Measurements from ENCODE around the gene ZBTB39. TPM values are rescaled to one million over a fixed set of nuclear protein-coding genes. Genes with fewer than 3 reads are reported as not detected.

The ZBTB39 gene
- total RNA-seq, 1 donor from 2014 or later = 6.1 TPM

DNA sequence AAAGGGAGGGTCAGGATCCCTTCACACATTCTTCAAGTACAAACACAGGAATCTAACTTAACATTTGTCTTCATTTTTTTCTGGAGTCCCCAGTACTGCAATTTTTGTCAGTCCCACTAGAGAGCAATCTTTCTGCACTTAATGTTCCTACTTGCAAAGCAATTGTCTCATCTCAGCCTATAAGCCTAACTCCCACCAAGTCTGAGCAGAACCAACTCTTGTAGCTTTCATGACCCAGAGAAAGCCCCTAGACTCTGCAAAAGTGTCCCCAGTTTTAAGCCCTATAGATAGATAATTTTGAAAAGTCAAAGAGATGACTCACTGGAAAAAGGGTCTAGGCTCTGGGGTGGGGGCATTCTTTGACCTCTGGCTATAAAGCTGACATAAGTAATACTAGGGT lies 1.8 kb upstream of the ZBTB39 start:
- no peaks in the 10 kb centered on the region for H3K27me3 ChIP-seq
- H3K4me3 ChIP-seq = no peak overlapping the region
- H3K27ac ChIP-seq = peak overlapping the region; percentile 45
- intact Hi-C loops (cut with DNase I) = no loop called here
- peaks cover 27% of the 10 kb centered on the region for H3K4me1 ChIP-seq
- H3K36me3 ChIP-seq = peaks cover 0 to 13% of the 10 kb centered on the region in 2 donors
- DNase-seq (ENCODE audit: extremely low spot score in 2 of 2) = no peak
- no peak for TF ChIP-seq POLR2A (IDR thresholded peaks at IDR 0.05)
- TF ChIP-seq, protein P1, sequence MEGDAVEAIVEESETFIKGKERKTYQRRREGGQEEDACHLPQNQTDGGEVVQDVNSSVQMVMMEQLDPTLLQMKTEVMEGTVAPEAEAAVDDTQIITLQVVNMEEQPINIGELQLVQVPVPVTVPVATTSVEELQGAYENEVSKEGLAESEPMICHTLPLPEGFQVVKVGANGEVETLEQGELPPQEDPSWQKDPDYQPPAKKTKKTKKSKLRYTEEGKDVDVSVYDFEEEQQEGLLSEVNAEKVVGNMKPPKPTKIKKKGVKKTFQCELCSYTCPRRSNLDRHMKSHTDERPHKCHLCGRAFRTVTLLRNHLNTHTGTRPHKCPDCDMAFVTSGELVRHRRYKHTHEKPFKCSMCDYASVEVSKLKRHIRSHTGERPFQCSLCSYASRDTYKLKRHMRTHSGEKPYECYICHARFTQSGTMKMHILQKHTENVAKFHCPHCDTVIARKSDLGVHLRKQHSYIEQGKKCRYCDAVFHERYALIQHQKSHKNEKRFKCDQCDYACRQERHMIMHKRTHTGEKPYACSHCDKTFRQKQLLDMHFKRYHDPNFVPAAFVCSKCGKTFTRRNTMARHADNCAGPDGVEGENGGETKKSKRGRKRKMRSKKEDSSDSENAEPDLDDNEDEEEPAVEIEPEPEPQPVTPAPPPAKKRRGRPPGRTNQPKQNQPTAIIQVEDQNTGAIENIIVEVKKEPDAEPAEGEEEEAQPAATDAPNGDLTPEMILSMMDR (IDR thresholded peaks at IDR 0.05) = peak in 2 of 3 experiments; percentile 43 to 72
- no peaks in the 10 kb centered on the region for H3K9me3 ChIP-seq

DNA sequence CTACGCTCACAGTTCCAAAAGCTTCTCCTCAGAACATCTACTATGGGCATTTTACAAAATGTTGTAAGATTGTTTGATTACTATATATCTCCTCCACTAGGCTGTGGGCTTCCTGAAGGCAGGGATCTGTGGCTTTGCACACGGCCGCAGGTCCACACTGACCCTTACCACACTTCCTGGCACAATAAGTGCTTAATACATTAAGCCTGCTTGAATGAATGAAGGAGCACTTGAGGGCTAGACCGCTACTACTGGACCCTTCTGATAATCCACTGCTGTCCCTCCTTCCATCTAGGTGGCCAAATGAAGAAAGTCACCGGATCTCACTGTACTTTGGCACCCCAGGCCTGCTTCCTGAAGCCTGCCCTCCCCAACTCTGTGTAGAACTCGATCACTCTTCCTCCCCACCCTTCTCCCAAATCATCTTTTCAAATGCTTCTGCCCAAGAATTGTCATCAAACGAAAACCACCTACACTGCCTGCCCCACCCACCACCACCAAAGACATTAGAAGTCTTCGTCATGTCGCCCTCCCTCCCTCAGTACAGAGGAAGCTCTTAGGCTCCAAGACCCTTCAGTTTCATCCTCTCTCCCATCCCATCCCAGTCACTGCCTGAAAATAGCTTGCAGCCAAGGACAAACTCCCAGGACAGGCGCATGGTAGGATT lies 596 bp upstream of the ZBTB39 start:
- H3K27ac ChIP-seq = peak overlapping the region; percentile 91
- H3K36me3 ChIP-seq = peaks cover 0 to 26% of the 10 kb centered on the region in 2 donors
- no peaks in the 10 kb centered on the region for H3K9me3 ChIP-seq
- H3K4me3 ChIP-seq = peak overlapping the region; percentile 82 to 96
- DNase-seq (ENCODE audit: extremely low spot score in 2 of 2) = no peak
- intact Hi-C loops (cut with DNase I) = no loop called here
- TF ChIP-seq POLR2AphosphoS5 (IDR thresholded peaks at IDR 0.05; ENCODE audit: insufficient read depth in 1 of 2, low read depth in 1 of 2) (no peak), POLR2A (IDR thresholded peaks at IDR 0.05) (no peak)
- TF ChIP-seq, protein P1 (IDR thresholded peaks at IDR 0.05) = no peak
- peaks cover 33% of the 10 kb centered on the region for H3K4me1 ChIP-seq
- no peaks in the 10 kb centered on the region for H3K27me3 ChIP-seq

DNA sequence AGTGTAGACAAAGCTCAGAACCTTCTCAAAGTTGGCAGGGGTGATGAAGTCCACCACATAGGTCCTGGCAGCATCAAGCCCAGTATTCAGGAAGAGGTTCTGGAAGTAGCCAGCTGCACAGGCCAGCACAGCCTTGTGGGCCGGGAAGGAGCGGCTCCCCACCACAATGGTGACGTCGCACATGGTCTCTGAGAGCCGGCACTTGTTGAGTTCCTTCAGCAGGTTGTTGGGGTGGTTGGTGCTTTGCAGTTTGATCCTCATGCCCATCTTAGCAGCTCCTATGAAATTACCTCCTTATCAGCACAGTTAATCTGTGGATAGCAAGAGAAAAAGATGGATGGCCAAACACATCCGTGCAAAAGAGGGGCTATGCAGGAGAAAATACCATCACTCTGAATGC lies 1.7 kb downstream of the ZBTB39 start:
- no peaks in the 10 kb centered on the region for H3K27me3 ChIP-seq
- no peak for DNase-seq (ENCODE audit: extremely low spot score in 2 of 2)
- no peak overlapping the region for H3K27ac ChIP-seq
- peaks cover 0 to 26% of the 10 kb centered on the region in 2 donors for H3K36me3 ChIP-seq
- H3K4me3 ChIP-seq = peak overlapping the region in 1 of 2 donors; percentile 82
- TF ChIP-seq, protein P1 (IDR thresholded peaks at IDR 0.05) = no peak
- TF ChIP-seq POLR2A (IDR thresholded peaks at IDR 0.05) (no peak), POLR2AphosphoS5 (IDR thresholded peaks at IDR 0.05; ENCODE audit: insufficient read depth in 1 of 2, low read depth in 1 of 2) (no peak)
- intact Hi-C loops (cut with DNase I) = no loop called here
- peaks cover 48% of the 10 kb centered on the region for H3K4me1 ChIP-seq
- no peaks in the 10 kb centered on the region for H3K9me3 ChIP-seq

DNA sequence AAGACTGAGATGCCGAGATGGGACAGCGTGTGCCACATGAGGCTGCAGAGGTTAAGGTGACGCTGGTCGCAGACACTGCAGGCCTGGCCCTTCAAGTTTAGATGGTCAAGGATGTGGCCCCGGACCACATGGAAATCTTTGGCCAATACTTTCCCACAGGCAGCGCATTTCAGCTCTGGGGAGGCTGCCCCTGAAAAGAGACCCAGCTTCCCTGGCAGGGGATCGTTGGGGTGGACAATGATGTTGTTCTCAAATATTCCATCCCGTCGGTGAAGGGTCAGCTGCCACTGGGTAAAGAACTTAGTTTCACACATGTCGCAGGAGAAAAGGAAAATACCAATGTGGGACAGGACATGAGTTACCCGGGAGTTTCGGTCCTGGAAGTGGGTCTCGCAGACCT lies 3.0 kb downstream of the ZBTB39 start:
- TF ChIP-seq, protein P1 (IDR thresholded peaks at IDR 0.05) = no peak
- peaks cover 48% of the 10 kb centered on the region for H3K4me1 ChIP-seq
- H3K36me3 ChIP-seq = peaks cover 0 to 26% of the 10 kb centered on the region in 2 donors

DNA sequence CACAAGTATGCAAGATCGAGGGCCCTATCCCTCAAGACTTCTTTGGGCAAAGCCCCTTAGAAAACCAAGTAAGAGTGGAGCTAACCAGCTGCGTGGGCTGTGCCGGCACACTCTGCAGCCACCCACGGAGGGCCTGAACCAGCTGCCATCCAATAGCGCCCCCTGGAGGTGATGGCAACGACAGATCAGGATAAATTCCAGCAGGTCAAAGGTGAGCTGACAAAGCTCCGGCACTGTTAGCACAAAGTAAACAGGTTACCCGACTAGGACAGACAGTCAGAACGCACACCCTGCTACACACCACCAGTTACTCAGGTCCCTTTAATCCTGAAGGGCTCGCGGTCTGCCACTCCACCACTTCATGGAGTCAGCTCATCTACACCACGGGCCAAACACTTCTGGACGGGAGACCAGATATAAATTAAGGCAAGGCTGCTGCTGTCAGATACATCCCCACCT lies 4.9 kb downstream of the ZBTB39 start:
- H3K9me3 ChIP-seq = no peaks in the 10 kb centered on the region
- no peak overlapping the region for H3K4me3 ChIP-seq
- TF ChIP-seq POLR2AphosphoS5 (IDR thresholded peaks at IDR 0.05; ENCODE audit: insufficient read depth in 1 of 2, low read depth in 1 of 2) (no peak), POLR2A (IDR thresholded peaks at IDR 0.05) (no peak)
- TF ChIP-seq, protein P1 (IDR thresholded peaks at IDR 0.05) = peak; percentile 21 to 57 (median 41)
- no peaks in the 10 kb centered on the region for H3K27me3 ChIP-seq
- H3K36me3 ChIP-seq = peaks cover 0 to 26% of the 10 kb centered on the region in 2 donors
- intact Hi-C loops (cut with DNase I) = no loop called here
- no peak for DNase-seq (ENCODE audit: extremely low spot score in 2 of 2)
- peak overlapping the region; percentile 0 for H3K27ac ChIP-seq
- peaks cover 39% of the 10 kb centered on the region for H3K4me1 ChIP-seq

More for the DNA sequence above, 3.0 kb downstream of the ZBTB39 start:
- Histone ChIP-seq H3K9me3 (no peaks in the 10 kb centered on the region), H3K27me3 (no peaks in the 10 kb centered on the region), H3K4me3 (no peak overlapping the region), H3K27ac (no peak overlapping the region)
- no peak for DNase-seq (ENCODE audit: extremely low spot score in 2 of 2)
- intact Hi-C loops (cut with DNase I) = no loop called here
